Peyer's patch (tissue), 4 donors: ENCODE data around the gene ATG7.

ENCODE experiments used
- CTCF ChIP-seq, 6 experiments: fragments of 450-650 bp in 4 of 6; fragments of 200-600 bp in 2 of 6; sonication (generic) in 1 of 6; IDR thresholded peaks; one replicate each; pipeline ENCODE4 v1.5.1; 2017 to 2019; ENCODE audit warnings: antibody characterized with exemption in 6 of 6, mild to moderate bottlenecking in 3 of 6, moderate library complexity in 1 of 6
- POLR2A ChIP-seq, 2 donors: fragments of 450-650 bp; IDR thresholded peaks; one replicate each; pipeline ENCODE4 v1.5.1; 2017; ENCODE audit warnings: antibody characterized with exemption in 2 of 2, mild to moderate bottlenecking in 2 of 2, moderate library complexity in 2 of 2

DNA sequence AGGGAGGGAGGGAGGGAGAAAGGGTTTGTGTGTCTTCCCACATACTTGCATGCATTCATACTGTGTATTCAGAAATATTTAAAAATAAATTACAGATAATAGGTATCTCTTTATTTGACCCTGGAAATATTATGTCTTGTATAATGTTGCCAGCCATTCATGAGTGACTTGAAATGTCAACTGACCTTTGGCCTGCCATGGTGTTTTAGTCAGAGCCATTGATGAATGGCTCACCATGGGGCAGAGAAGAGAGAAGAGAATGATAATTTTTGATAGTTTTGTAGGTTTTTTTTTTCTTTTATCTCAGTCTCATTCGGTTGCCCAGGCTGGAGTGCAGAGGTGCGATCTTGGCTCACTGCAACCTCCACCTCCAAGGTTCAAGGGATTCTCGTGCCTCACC is 121.2 kb downstream of the ATG7 start:
- TF ChIP-seq CTCF (IDR thresholded peaks at IDR 0.05) (no peak), POLR2A (IDR thresholded peaks at IDR 0.05) (no peak)
